ENCODE results near the gene PCSK1. TPM values are rescaled to one million over a fixed set of nuclear protein-coding genes. Genes with fewer than 3 reads are reported as not detected.

Gene PCSK1
- polyA plus RNA-seq, 1 donor (not counting 4 experiments of a cell fraction or from before 2014, with no cell fraction given) = 0.03 TPM

DNA sequence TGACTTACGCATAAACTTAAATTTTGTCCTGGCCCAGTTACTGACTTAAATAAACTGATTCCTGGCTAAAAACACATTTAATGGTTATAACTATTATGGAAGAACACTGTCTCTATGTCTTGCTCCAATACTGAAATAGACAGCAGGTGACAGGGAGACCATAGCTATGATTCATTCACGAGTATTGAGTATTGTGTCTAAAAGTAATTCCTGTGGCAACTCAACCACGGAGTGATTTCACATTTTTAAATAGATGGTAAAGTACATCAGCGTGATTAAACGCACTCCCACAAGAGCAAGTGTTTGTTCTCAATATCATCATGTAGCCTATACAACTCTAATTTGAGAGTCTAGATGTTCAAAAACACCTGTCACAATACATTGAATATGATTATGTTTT, 35.9 kb upstream of the PCSK1 start:
- no peak for DNase-seq (ENCODE audit: low read depth, low spot score)
- Histone ChIP-seq H3K4me3 (ENCODE audit: control insufficient read depth in 2 of 3, extremely low read depth in 1 of 3, insufficient read depth in 2 of 3, low read depth in 1 of 3, low read length in 3 of 3) (no peak overlapping the region), H3K27me3 (ENCODE audit: control insufficient read depth, extremely low read depth, insufficient read depth, low read length) (no peaks in the 10 kb centered on the region), H3K79me2 (ENCODE audit: control insufficient read depth, insufficient read depth, low read length) (no peaks in the 10 kb centered on the region), H3K27ac (ENCODE audit: control insufficient read depth, insufficient read depth, low read length) (no peak overlapping the region), H3K36me3 (ENCODE audit: control insufficient read depth in 2 of 2, extremely low read depth in 1 of 2, insufficient read depth in 2 of 2, low read length in 2 of 2) (no peaks in the 10 kb centered on the region), H3K9me1 (ENCODE audit: control insufficient read depth, extremely low read depth, insufficient read depth, low read length) (no peaks in the 10 kb centered on the region), H4K20me1 (ENCODE audit: control insufficient read depth, extremely low read depth, insufficient read depth, low read length) (no peaks in the 10 kb centered on the region), H3K9ac (ENCODE audit: control insufficient read depth, extremely low read depth, insufficient read depth, low read length) (no peak overlapping the region), H3K4me1 (ENCODE audit: control insufficient read depth, extremely low read depth, insufficient read depth, low read length) (no peaks in the 10 kb centered on the region), H2AFZ (ENCODE audit: control insufficient read depth, low read length) (no peak overlapping the region), H3K9me3 (ENCODE audit: control insufficient read depth, low read depth, low read length) (no peaks in the 10 kb centered on the region), H3K4me2 (ENCODE audit: control insufficient read depth, extremely low read depth, insufficient read depth, low read depth, low read length) (no peak overlapping the region)
- dilution Hi-C loops (cut with MboI; ENCODE audit: extremely low pct_ligation_motif_present, low sequenced_read_pairs) = no loop called here
- TF ChIP-seq EZH2 (IDR thresholded peaks at IDR 0.05; ENCODE audit: low read length) = no peak
- TF ChIP-seq, protein P1, sequence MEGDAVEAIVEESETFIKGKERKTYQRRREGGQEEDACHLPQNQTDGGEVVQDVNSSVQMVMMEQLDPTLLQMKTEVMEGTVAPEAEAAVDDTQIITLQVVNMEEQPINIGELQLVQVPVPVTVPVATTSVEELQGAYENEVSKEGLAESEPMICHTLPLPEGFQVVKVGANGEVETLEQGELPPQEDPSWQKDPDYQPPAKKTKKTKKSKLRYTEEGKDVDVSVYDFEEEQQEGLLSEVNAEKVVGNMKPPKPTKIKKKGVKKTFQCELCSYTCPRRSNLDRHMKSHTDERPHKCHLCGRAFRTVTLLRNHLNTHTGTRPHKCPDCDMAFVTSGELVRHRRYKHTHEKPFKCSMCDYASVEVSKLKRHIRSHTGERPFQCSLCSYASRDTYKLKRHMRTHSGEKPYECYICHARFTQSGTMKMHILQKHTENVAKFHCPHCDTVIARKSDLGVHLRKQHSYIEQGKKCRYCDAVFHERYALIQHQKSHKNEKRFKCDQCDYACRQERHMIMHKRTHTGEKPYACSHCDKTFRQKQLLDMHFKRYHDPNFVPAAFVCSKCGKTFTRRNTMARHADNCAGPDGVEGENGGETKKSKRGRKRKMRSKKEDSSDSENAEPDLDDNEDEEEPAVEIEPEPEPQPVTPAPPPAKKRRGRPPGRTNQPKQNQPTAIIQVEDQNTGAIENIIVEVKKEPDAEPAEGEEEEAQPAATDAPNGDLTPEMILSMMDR (optimal IDR thresholded peaks at IDR 0.05 in 1 of 3, IDR thresholded peaks at IDR 0.05 in 1 of 3, conservative IDR thresholded peaks at IDR 0.05 in 1 of 3; ENCODE audit: extremely low read depth in 1 of 3, insufficient read depth in 2 of 3, low read length in 3 of 3) = no peak
- FAIRE-seq = no peak

DNA sequence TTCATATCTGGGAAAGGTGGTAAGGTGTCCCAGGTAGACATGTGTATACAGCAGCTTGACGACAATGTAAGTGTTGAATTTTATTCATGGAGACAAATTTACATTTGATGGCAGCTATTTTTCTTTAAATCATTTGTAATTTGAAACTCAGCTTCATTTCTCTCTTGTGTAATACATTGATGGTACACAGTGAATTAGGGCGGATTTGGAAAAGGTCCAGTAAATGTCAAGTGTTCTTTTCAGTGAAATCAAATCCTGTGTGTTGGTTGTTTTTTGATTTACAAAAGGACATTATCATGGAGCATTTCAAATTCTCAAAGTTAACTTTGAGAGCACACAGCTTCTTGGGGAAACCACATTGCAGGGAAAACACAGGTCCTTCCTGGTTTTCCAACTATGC, 30.0 kb upstream of the PCSK1 start:
- Histone ChIP-seq H2AFZ (ENCODE audit: control insufficient read depth, low read length) (no peak overlapping the region), H3K4me3 (ENCODE audit: control insufficient read depth in 2 of 3, extremely low read depth in 1 of 3, insufficient read depth in 2 of 3, low read depth in 1 of 3, low read length in 3 of 3) (no peak overlapping the region), H3K9ac (ENCODE audit: control insufficient read depth, extremely low read depth, insufficient read depth, low read length) (no peak overlapping the region), H3K9me1 (ENCODE audit: control insufficient read depth, extremely low read depth, insufficient read depth, low read length) (no peaks in the 10 kb centered on the region), H3K36me3 (ENCODE audit: control insufficient read depth in 2 of 2, extremely low read depth in 1 of 2, insufficient read depth in 2 of 2, low read length in 2 of 2) (no peaks in the 10 kb centered on the region), H4K20me1 (ENCODE audit: control insufficient read depth, extremely low read depth, insufficient read depth, low read length) (no peaks in the 10 kb centered on the region), H3K79me2 (ENCODE audit: control insufficient read depth, insufficient read depth, low read length) (no peaks in the 10 kb centered on the region), H3K27ac (ENCODE audit: control insufficient read depth, insufficient read depth, low read length) (no peak overlapping the region), H3K4me2 (ENCODE audit: control insufficient read depth, extremely low read depth, insufficient read depth, low read depth, low read length) (no peak overlapping the region), H3K4me1 (ENCODE audit: control insufficient read depth, extremely low read depth, insufficient read depth, low read length) (no peaks in the 10 kb centered on the region), H3K27me3 (ENCODE audit: control insufficient read depth, extremely low read depth, insufficient read depth, low read length) (no peaks in the 10 kb centered on the region), H3K9me3 (ENCODE audit: control insufficient read depth, low read depth, low read length) (no peaks in the 10 kb centered on the region)
- TF ChIP-seq, protein P1 (optimal IDR thresholded peaks at IDR 0.05 in 1 of 3, IDR thresholded peaks at IDR 0.05 in 1 of 3, conservative IDR thresholded peaks at IDR 0.05 in 1 of 3; ENCODE audit: extremely low read depth in 1 of 3, insufficient read depth in 2 of 3, low read length in 3 of 3) = no peak
- TF ChIP-seq EZH2 (IDR thresholded peaks at IDR 0.05; ENCODE audit: low read length) = no peak
- dilution Hi-C loops (cut with MboI; ENCODE audit: extremely low pct_ligation_motif_present, low sequenced_read_pairs) = no loop called here
- FAIRE-seq = no peak
- no peak for DNase-seq (ENCODE audit: low read depth, low spot score)
